Right lobe of liver (tissue), 6 donors: ENCODE measurements around the gene SRCIN1. TPM values are rescaled to one million over a fixed set of nuclear protein-coding genes. Genes with fewer than 3 reads are reported as not detected.

Experiments used
- ATAC-seq, 4 donors: fragments of 200-7000 bp; cut with Tn5 transposase; one replicate each; pipeline ENCODE4 v1.9.1; 2020; ENCODE audit warnings: mild to moderate bottlenecking in 4 of 4, moderate library complexity in 4 of 4
- DNase-seq, 3 donors: peaks; one replicate each; pipeline ENCODE4 v3.0.0-alpha.2; 2020
- H3K27ac ChIP-seq, 3 donors: fragments of 200-600 bp; one replicate each; pipeline ENCODE4 v1.8.0; 2022
- H3K27me3 ChIP-seq, 2 donors: fragments of 200-600 bp; one replicate each; pipeline ENCODE4 v1.8.0; 2022
- H3K36me3 ChIP-seq, 4 donors: fragments of 200-600 bp; sonication (generic) in 1 of 4; one replicate each; pipeline versions ENCODE4 v1.5.1 to v1.8.0; 2017 to 2022; ENCODE audit warnings: control low read depth in 1 of 4
- H3K4me1 ChIP-seq, 4 donors: fragments of 200-600 bp; sonication (generic) in 1 of 4; one replicate each; pipeline versions ENCODE4 v1.5.1 to v1.8.0; 2017 to 2022; ENCODE audit warnings: control low read depth in 1 of 4
- H3K4me3 ChIP-seq, 3 donors: fragments of 200-600 bp; one replicate each; pipeline ENCODE4 v1.8.0; 2022
- H3K9me3 ChIP-seq, 4 donors: fragments of 200-600 bp; sonication (generic) in 1 of 4; one replicate each; pipeline versions ENCODE4 v1.5.1 to v1.8.0; 2017 to 2022; ENCODE audit warnings: control low read depth in 1 of 4
- CTCF ChIP-seq, 4 donors: fragments of 200-600 bp in 3 of 4; fragments of 450-650 bp in 1 of 4; IDR thresholded peaks; one replicate each; pipeline versions ENCODE4 v1.5.1 to v1.8.0; 2016 to 2022; ENCODE audit warnings: antibody characterized with exemption in 4 of 4, mild to moderate bottlenecking in 2 of 4
- POLR2A ChIP-seq: fragments of 450-650 bp; IDR thresholded peaks from one replicate; pipeline ENCODE4 v1.6.1; 2017; ENCODE audit warnings: antibody characterized with exemption, mild to moderate bottlenecking
- WGBS: methylation state at CpG from one replicate; pipeline ENCODE4 v1.1.6; 2018; ENCODE audit warnings: low coverage, low lambda C conversion rate; ENCODE audit not compliant: insufficient coverage; ENCODE audit errors: missing lambda C conversion rate; 5-methylcytosine and 5-hydroxymethylcytosine counted together
- intact Hi-C, 2 donors: fragments of 100-400 bp; cut with DNase I; formaldehyde crosslinking; loops; one replicate each; pipeline versions ENCODE4 v1.11.2 to v1.14.1; 2022
- total RNA-seq, 6 experiments: library from RNA; depleted of rRNA in 2 of 6; stranded (reverse); fragments of >200 nt in 2 of 6; fragmentation: NEBNext Ultra II Directional in 3 of 6; extraction: Animal tissue kit (Norgen Biotek cat#: 25700) in 3 of 6; gene quantifications; one replicate each; pipeline versions ENCODE4 v1.1.0 to v1.2.4, GENCODE V29; 2016 to 2023
- donor health status: DM: no; HTN: yes; CAD: no.
- donor health status: DM: no; HTN: no; CAD: no.
- donor health status: DM: no; HTN: no; CAD: no.
- donor health status: DM: no; HTN: yes; CAD: no.
- donor health status: DM: no; HTN: yes; CAD: no.

Gene SRCIN1
- total RNA-seq, 6 experiments from 2014 or later: 5.6 to 17.6 (median 11.5) TPM

GRCh38 chr17:38508954-38509771 is 96.6 kb downstream of the SRCIN1 start:
- Histone ChIP-seq H3K4me1 (peaks cover 0 to 5% (median 0%) of the 10 kb centered on the region in 4 donors), H3K27ac (no peak overlapping the region), H3K9me3 (no peaks in the 10 kb centered on the region), H3K27me3 (no peaks in the 10 kb centered on the region), H3K36me3 (no peaks in the 10 kb centered on the region), H3K4me3 (no peak overlapping the region)
- TF ChIP-seq CTCF (IDR thresholded peaks at IDR 0.05) (peak; percentile 45 to 58 (median 50)), POLR2A (no peak)
- intact Hi-C loops: no loop called here
- DNase-seq (peak; percentile 58 to 68 (median 61)), ATAC-seq (peak; percentile 55 to 82 (median 76))
- WGBS: 30% methylated on average over 16 of the region's 27 CpGs

GRCh38 chr17:38508570-38508950 is 97.2 kb downstream of the SRCIN1 start:
- H3K4me1 ChIP-seq: peaks cover 0 to 5% (median 0%) of the 10 kb centered on the region in 4 donors
- ATAC-seq: no peak
- DNase-seq: no peak
- 88% methylated on average over 5 of the region's 6 CpGs for WGBS
- H3K9me3 ChIP-seq: no peaks in the 10 kb centered on the region
- no peak overlapping the region for H3K4me3 ChIP-seq
- TF ChIP-seq CTCF (IDR thresholded peaks at IDR 0.05): no peak
- no peak for TF ChIP-seq POLR2A
- no peaks in the 10 kb centered on the region for H3K36me3 ChIP-seq
- no peaks in the 10 kb centered on the region for H3K27me3 ChIP-seq
- intact Hi-C loops: no loop called here
- H3K27ac ChIP-seq: no peak overlapping the region

GRCh38 chr17:38507921-38508569 is 97.7 kb downstream of the SRCIN1 start:
- no peak overlapping the region for H3K4me3 ChIP-seq
- H3K4me1 ChIP-seq: peaks cover 0 to 5% (median 0%) of the 10 kb centered on the region in 4 donors
- 87% methylated on average over 3 of the region's 3 CpGs for WGBS
- DNase-seq: no peak
- no peak for ATAC-seq
- intact Hi-C loops: no loop called here
- no peak overlapping the region for H3K27ac ChIP-seq
- H3K9me3 ChIP-seq: no peaks in the 10 kb centered on the region
- H3K36me3 ChIP-seq: no peaks in the 10 kb centered on the region
- H3K27me3 ChIP-seq: no peaks in the 10 kb centered on the region
- TF ChIP-seq CTCF (IDR thresholded peaks at IDR 0.05) (no peak), POLR2A (no peak)

GRCh38 chr17:38507436-38507835 is 98.3 kb downstream of the SRCIN1 start:
- H3K27ac ChIP-seq: no peak overlapping the region
- DNase-seq (no peak), ATAC-seq (peak in 1 of 4 donors; percentile 31)
- H3K36me3 ChIP-seq: no peaks in the 10 kb centered on the region
- WGBS: 56% methylated on average over 2 of the region's 3 CpGs
- intact Hi-C loops: no loop called here
- peaks cover 0 to 5% (median 0%) of the 10 kb centered on the region in 4 donors for H3K4me1 ChIP-seq
- no peaks in the 10 kb centered on the region for H3K27me3 ChIP-seq
- no peak overlapping the region for H3K4me3 ChIP-seq
- TF ChIP-seq CTCF (IDR thresholded peaks at IDR 0.05) (no peak), POLR2A (no peak)
- H3K9me3 ChIP-seq: no peaks in the 10 kb centered on the region
